NCI-H1092 (cell line): ENCODE data around the gene DNAJB13.

Experiments used
- DNase-seq: peaks from one replicate; lab custom pipeline; 2025; lab: John Stamatoyannopoulos, UW

Gene DNAJB13

GRCh38 chr11:74015919-74016684 lies 65.3 kb downstream of the DNAJB13 start:
- no peak for DNase-seq

- DNase-seq = no peak
Observed at GRCh38 chr11:74017631-74018030, 66.8 kb downstream of the DNAJB13 start.

- no peak for DNase-seq
Observed at GRCh38 chr11:74018331-74019005, 67.6 kb downstream of the DNAJB13 start.

- no peak for DNase-seq
Observed at GRCh38 chr11:74019104-74019738, 68.4 kb downstream of the DNAJB13 start.

GRCh38 chr11:74019860-74020259 lies 69.0 kb downstream of the DNAJB13 start:
- no peak for DNase-seq
